ENCODE data around the gene MAOB.
"Not testable (repeated sequence)": the region's sequence is repeated elsewhere in the genome, so short reads cannot be mapped to it uniquely, and the experiment has no call there.

MAOB gene

GRCh38 chrX:43882294-43882681 is at the start of gene MAOB:
TSS of gene MAOB (minus strand) at chrX:43882450. CDS start at chrX:43882299, 151 bp downstream.
- DNase-seq = no peak

- DNase-seq = not testable (repeated sequence)
These were observed 39.8 kb upstream of the MAOB start for GRCh38 chrX:43922032-43922431.

DNA sequence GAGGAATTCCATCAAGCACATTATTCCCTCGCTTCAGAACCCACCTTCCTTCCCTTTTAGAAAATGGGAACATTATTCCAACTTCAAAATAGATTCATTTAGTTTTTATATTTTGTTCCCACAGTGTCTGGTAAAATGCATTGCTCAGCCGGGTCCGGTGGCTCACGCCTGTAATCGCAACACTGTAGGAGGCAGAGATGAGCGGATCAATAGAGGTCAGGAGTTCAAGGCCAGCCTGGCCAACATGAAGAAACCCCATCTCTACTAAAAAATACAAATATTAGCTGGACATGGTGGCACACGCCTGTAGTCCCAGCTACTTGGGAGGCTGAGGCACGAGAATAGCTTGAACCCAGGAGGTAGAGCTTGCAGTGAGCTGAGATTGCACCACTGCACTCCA is 28.5 kb upstream of the MAOB start:
- not testable (repeated sequence) for DNase-seq

DNA sequence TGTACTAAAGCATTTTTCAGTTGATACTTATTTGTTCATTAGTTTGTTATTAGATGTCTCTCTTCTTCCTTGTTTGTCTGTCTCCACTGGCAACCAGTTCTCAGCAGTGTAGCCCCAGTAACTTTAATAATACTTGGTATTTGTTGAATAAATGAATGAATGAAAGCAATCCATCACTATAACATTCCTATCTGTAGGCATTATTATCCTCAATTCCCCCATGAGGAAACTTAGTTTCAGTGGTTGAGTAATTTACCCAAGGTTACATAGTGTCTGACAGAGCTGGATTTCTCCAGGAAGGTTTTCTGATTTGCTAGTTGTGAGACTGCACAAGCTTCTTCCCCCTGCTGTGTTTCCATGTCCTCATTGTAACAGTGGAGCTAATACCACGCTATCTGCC is 27.8 kb upstream of the MAOB start:
- DNase-seq = no peak

DNA sequence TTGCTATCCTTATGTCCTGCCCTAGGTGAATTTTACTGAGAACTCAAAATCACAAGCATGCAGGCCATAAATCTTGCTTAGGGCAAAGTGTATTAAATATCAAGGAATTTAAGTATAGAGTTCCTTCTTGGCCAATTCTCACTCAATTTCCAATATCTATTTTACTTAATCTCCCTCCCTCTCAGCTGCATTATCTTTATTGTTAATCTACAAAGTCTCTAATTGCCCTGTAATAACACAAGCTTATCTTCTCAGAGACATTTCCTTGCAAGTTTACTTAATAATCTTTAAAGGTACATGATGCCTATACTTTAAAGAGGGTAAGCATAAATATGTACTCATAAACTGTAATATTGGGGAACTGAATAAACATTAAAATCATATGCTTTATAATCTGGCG is 26.9 kb upstream of the MAOB start:
- no peak for DNase-seq

DNA sequence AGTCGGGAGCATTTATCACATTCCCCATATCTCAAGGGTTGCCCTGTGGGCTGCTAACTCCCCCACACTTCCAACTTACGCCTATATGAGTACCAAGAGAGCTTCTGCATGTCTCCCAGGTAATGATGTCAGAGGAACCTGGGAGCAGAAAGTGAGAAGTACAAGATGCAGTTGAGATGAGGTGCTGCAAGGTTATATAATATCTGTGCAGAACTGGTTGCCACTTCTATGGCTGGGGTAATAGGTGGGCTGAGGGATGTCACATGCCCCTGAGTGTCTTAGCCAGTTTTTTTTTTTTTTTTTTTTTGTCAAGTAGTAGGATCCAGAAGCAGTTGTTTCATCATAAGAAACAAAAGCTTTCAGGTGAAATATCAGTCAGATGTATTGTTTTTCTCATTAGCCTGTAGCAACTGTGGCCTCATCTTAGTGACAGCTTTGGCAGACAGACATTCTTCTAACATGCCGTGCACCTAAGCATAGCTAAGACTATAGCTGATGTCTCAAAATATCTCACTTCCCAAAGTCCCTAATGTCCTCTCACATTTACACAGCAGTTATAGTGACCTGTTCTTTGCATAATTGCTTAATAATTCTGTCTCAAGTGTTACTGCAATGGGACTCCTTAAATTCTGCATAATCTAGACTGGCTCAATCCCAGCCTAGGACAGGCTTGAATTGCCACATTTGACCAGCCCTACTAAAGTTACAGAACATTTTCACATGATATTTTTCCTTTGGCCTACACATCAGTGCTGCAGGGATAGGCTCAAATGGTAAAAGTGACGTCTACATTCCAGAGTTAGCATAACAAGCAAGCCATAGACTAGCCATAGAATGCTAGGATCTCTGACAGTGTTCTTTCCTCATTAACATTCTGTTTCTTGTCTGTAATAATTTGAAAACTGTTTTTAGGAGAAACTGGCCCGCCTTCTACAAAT is 17.9 kb upstream of the MAOB start:
- DNase-seq = no peak

GRCh38 chrX:43898406-43899035 is 16.3 kb upstream of the MAOB start:
- no peak for DNase-seq

GRCh38 chrX:43897290-43897689 is 15.0 kb upstream of the MAOB start:
- no peak for DNase-seq

DNA sequence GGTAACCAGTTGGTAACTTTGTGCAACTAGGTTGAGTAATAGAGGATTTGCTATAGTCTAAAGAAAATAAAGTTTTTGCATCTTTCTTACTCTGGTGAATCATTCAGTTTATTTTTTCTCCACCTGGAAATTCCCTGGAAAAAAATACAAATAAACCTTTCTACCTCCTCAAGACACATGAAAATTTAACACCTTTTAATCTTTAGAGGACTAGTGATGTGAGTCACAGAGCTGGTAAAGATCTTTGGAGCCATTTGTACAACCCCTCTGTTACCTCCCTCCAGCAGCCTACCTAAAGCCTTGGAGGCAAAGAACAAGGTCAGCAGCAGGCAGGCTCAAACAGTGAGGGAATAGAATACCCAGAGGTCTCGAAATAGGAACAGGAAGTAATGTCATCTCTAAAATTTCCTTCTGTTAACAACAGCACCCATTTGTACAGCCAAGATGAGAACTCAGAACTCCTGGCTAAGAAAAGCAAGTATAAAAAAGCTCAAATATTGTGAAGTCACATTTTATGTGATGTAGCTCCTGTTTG is 10.2 kb upstream of the MAOB start:
- DNase-seq = no peak

DNA sequence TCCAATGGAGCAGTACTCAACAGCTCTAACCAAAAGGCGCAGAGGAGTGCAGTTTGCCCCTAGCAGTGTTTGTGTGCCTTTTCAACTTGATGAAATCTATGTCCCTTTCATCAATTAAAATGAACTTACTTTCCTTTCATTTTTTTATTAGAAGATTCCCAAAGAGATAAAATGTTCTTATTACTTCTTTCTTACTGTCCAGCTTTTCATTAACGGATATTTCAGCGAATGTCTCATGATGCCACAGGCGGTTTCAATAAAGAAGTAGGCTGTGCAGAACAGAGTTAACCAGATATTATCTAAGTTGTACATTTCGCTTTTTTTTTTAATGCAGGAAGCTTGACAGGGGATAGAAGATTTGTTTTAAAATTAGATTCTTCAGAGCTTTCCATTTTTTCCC is 3.4 kb upstream of the MAOB start:
- no peak for DNase-seq

GRCh38 chrX:43881410-43882293 is 598 bp downstream of the MAOB start:
- no peak for DNase-seq

DNA sequence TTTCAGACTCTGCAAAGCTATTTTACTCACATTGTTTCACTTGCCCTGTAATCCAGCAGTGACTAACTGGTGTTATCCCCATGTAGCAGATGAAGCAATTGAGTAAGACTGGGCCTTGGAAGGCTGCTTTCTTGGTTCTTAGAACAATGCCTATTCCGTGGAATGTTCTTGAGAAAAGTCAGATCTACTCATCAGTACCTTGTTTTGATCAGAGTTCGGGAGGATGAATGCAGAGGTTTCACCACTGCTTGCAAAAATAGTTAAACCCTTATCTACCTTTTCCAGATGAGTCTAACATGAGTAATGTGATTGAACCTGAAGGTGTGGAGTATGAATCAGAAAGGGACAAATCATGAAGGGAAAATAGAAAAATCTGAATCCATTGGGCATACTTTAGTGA is 1.8 kb downstream of the MAOB start:
- no peak for DNase-seq

DNA sequence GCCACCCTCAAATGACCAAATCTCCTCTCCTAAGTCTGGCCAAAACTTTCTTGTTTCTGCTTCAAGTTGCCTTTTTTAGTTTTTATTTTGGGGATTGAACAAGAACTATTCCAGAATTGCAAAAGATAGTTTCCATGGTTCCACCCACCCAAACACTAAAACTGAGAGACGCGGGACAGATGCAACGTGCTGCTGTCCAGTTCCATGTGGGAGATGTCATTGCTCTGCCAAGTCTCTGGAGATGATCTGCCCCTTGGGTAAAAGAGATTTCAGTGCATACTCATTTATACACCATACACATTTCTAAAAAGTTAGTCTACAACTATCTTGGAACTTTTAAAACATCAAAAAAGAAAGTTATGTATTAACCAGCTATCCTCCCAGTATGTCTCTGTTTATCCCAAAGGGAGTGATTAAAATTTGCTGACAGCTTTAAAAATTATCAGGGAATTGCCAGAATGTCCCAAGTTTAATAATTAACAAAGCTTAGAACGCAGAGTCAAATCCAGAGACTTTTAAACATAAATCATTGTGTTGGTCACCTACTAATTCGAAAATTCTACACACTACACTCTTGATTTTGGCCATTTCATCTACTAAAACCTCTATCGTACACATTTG is 3.2 kb downstream of the MAOB start:
- no peak for DNase-seq

DNA sequence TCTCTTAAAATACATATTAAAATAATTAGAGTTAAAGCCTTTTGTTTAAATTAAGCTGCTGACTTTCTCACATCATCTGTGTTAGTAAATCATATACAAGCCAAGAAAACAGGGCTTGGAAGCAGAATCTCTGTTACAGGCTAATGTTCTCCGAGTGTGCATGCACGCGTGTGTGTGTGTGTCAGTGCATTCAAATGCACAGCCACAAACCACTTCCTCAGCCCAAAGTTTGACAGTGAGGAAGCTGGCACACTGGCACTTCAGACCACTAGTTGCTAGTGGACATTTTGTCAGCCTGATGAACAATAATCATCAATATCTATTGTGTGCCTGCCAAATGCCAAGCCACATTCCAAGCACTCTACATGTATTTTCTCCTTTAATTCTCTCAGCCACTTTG is 5.6 kb downstream of the MAOB start:
- DNase-seq = no peak

- no peak for DNase-seq
These were observed 11.4 kb downstream of the MAOB start for GRCh38 chrX:43870758-43871419.

DNA sequence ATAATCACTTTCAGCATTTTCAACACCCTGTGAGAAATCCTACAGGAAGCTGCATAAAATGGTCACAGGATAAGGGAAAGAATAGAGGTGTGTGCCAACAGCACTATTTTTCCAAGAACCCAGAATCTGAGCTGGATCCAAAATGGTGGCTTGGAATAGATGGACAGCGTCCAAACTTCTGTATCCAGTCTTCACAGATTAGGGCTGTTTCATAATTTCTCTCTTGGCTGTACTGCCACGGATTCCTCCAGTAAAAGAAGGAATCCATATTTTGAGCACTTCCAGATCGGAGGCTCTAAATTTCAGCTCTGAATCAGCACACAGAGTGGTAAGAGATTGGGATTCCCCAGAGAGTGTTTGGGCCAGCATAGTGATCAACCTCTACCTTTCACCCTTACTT is 12.2 kb downstream of the MAOB start:
- no peak for DNase-seq

DNA sequence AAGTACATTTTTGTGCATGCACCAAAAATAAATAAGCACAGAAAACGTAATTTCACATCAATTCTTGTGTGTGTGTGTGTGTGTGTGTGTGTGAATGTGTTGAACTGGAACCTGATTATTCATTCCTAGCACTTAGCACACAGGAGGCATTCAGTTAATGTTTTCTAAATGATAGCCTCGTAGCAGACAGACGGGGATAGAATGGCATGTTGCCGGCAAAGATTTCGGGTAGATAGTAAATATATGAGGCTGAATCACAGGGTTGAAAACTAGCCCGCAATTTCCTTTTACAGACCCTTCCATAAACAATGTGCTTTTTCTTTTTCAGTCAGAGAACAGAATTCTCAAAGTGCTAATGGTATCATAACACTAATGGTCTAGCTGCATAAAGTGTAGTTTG is 13.5 kb downstream of the MAOB start:
- DNase-seq = no peak

DNA sequence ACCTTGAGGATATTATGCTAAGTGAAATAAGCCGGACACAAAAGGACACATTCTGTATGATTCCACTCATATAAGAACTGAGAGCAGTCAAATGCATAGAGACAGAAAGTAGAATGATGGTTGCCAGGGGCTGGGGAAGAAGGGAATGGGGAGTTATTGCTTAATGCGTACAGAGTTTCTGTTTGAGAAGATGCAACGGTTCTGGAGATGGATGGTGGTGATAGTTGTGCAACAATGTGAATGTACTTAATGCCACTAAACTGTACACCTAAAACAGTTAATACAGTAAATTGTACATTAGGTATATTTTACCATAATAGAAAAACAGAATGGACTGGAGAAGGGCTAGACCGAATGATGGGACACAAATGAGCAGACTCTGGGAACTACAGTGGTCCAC is 15.8 kb downstream of the MAOB start:
- no peak for DNase-seq

DNA sequence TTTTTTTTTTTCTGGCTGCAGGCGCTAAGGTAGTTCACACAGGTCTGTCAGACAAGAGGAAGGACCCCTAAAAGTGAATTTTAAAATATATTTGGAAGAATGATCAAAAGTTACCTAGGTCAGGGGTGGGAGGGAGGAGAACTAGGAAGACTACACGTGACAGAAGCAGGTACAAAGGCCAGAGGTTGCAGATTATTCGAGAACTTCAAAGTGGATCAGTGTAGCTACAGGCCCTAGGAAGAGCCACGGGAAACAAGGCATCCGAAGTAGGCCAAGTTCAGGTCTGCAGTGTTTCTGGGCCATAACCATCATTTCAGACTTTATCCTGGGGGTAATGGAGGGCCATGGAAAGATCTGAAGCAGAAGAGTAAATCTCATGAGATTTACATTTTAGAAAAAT is 16.5 kb downstream of the MAOB start:
- DNase-seq = no peak

GRCh38 chrX:43862434-43862833 is 19.8 kb downstream of the MAOB start:
- DNase-seq = no peak

- DNase-seq = no peak
These were observed 20.5 kb downstream of the MAOB start for GRCh38 chrX:43861750-43862149.
